Fibroblast of pulmonary artery (primary cell): Measurements from ENCODE around the gene PIAS1.
"Not testable (repeated sequence)": the region's sequence is repeated elsewhere in the genome, so short reads cannot be mapped to it uniquely, and the experiment has no call there.

Experiments
- DNase-seq: peaks from one replicate; pipeline ENCODE4 v3.0.0-alpha.2; 2010; ENCODE audit warnings: low read depth
- H3K4me3 ChIP-seq: replicated peaks from 2 replicates; pipeline ENCODE4 v1.5.1; 2011; ENCODE audit warnings: low read depth, mild to moderate bottlenecking, control low read depth, low read length, moderate library complexity
- CTCF ChIP-seq: IDR thresholded peaks from 2 replicates; pipeline ENCODE4 v1.5.1; 2011; ENCODE audit warnings: mild to moderate bottlenecking, control low read depth, low read length, inconsistent platforms; ENCODE audit errors: missing control alignments

PIAS1 gene

GRCh38 chr15:68224546-68225250, 170.6 kb downstream of the PIAS1 start:
- no peak for TF ChIP-seq CTCF
- DNase-seq = no peak
- H3K4me3 ChIP-seq = no peak overlapping the region

DNA sequence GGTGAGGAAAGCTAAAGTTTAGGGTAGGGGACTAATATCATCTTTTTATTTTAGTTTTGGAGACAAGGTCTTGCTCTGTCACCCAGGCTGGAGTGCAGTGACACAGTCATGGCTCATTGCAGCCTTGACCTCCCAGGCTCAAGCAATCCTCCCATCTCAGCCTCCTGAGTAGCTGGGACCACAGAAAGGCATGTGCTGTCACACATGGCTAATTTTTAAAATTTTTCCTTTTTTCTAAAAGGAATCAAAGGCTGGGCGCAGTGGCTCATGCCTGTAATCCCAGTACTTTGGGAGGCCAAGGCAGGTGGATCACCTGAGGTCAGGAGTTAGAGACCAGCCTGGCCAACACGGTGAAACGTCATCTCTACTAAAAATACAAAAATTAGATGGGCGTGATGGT, 171.3 kb downstream of the PIAS1 start:
- H3K4me3 ChIP-seq, DNase-seq: not testable (repeated sequence)

DNA sequence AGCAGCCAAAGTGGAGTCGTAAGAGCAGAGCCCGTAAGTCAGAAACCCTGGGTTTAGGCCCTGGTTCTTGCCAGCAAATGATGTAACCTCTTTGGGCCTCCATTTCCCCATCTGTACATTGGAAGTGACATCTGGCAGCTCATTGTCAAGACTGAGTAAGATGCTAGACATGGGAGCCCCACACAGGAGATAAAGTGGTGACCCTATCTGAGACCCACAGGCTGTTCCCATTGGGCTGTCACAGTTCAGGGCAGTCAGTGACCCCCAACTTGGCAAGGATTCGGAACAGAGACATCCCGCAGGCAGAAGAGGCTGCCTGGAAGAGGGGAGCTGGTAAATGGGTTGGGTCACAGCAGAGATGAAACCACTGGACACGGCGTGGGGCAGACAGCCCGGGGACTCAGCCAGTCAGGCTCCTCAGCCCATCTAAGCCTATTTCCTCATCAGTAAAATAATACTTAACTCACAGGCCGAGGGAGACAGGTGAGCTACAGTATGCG, 173.6 kb downstream of the PIAS1 start:
- no peak overlapping the region for H3K4me3 ChIP-seq
- no peak for DNase-seq
- TF ChIP-seq CTCF = no peak

DNA sequence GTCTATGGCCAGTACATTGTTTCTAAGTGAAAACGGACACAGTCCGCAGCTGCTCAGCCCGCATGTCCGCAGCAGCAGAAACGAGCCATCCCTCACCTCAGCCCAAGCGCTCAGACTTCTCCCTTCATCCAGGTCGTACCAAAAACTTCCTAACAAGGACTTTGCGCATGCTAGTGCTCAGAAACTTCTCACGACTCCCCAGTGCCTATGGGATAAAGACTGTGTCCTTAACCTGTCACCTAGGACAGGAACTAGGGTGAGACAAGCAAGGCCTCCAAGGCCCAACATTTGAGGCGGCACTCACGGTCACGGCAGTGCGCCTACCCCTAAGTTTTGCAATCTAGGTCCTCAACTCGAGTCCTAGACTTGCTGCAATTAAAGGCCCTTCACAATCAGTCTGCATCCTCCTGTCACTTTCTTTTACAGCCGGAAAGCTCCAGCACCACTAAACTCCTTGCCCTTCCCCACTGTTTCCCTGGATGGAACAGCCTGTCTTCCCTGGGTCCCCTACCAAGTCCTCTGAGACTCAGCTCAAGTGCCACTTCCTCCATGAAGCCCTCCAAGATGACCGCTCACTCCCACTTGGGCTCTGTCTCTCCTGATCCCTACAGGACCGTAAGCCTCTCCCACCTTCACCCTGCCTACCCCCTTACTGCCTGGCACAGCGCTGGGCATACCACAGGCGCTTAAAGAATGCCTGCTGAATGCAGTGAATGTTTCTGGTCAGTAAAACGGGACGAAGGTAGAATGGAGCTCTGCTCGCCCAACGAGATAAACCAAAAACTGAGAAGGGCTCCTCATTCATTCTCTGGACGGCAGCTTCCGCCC, 174.2 kb downstream of the PIAS1 start:
- peak; percentile 8 for DNase-seq
- TF ChIP-seq CTCF = no peak
- H3K4me3 ChIP-seq = peak overlapping the region; percentile 81

- H3K4me3 ChIP-seq = peak overlapping the region; percentile 81
- no peak for TF ChIP-seq CTCF
- no peak for DNase-seq
Measured at GRCh38 chr15:68228971-68229385, 174.9 kb downstream of the PIAS1 start.

- DNase-seq = peak; percentile 77
- TF ChIP-seq CTCF = no peak
- H3K4me3 ChIP-seq = peak within 1 kb of the TSS; percentile 81
Measured at GRCh38 chr15:68229386-68230156, 175.5 kb downstream of the PIAS1 start, which contains the start of gene CLN6. Gene CLN6 (minus strand): TSS chr15:68229728. CDS start chr15:68229584, 144 bp downstream.
